GM18526 (cell line): ENCODE measurements around the gene CFAP210.

Experiments
- POLR2A ChIP-seq: IDR thresholded peaks from 3 replicates; pipeline ENCODE4 v1.6.1; 2011; ENCODE audit not compliant: insufficient read length; ENCODE audit errors: extremely low read depth

Gene CFAP210, protein sequence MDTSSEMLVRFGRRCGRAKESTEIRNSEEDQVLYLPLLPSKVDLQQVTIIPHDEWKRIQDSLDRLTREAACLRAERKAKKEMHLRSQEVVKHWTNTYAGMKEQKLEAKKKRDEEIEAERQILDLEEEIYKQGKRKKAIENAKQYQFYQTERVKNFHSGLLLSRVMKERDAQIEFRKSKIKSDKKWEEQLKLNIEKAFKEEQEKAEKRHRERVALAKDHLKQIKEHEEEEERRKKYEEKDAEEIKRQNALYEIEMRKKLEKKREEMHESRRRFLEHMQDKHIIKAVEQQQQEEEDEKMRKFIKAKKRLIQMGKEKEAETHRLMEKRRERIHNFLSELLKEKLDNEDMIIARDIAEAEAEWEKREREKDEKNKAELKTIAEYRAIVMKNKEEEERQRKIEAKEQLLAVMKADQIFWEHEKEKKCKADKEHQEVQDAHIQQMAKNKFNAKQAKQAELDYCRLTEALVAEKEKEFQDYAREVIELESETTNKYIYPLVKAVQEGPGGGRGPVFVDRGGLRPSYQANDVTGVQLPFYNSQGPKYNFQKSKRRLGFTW

DNA sequence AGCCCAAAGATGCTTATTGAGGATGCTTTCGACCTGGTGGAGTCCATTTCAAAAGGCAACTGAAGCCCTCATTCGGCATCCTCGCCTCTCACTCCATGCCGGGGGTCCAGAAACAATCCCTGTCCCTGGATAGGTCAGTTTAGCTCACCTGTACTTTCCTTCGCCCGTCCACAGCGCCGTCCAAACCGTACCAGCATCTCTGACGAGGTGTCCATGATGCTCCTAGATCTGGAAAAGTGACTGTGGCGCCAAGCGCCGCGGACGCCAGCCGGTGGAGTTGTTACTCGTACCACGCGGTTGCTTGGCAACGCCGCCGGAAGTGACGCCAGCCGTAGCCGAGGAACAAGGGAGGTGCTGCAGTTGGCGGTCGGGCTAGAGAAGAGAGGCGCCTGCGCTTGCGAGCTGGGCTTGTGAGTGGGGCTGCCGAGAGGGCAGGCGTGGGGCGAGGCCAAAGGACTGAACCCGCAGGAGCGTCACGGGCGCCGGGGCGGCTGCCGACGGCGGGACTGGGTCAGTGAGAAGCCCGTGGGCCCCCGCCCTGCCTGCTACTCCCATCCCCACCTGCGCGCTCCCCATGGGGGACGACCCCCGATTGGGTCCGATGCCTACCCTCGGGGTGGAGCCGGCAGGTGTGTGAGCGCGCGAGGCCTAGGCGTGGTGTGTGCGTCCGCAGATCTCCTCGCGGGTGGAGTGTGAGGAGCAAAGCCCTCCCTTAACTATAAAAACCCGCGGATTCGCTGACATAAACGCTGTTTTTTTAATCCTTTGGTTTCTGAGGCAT lies at the start of gene CFAP210, which contains the start of gene PHOSPHO2:
Gene CFAP210, minus strand, starts transcription at position 293 of the 781 bp plus-strand sequence. Its CDS starts 78 bp downstream, at position 215.
Gene PHOSPHO2, plus strand, starts transcription at position 357 of the 781 bp plus-strand sequence. CDS start 6,503 bp downstream, outside the sequence.
- peak; percentile 88 for TF ChIP-seq POLR2A

DNA sequence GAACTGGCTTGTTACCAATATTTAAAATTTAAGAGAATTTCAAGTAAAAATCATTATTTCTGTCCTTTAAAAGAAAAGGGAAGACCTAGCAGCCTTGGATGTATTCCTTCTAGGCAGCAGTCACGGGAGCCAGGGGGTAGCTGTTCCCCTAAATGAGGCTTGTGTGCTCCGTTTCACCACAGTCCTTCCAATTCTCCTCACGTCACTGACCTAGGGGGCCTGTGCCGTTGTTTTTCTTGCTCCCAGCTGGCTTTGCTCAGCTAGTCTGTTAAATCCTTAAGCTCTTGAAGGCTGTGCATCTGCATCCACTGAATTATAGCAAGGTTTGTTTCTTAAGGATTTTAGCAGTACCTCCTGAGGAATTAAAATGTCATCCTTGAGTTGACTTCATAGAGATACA lies 49.3 kb upstream of the CFAP210 start:
- TF ChIP-seq POLR2A, result no peak

DNA sequence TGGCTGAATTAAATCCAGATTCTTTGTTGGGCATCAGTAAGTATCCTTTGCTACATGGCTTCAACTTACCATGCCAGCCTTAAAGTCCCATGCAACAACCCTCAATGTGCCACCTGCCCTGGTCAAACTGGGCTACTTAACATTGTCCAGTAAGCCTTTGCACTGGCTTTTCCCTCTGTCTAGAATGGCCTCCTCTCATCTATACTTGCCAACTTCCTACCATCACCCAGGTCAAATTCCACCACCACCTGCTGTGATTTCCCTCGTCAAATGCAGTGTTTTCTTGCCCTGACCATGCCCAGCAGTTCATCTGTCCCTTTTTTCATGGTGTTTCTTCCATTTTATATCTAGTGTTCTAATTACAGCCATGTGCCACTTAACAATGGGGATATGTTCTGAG lies 45.1 kb upstream of the CFAP210 start:
- TF ChIP-seq POLR2A, result no peak

DNA sequence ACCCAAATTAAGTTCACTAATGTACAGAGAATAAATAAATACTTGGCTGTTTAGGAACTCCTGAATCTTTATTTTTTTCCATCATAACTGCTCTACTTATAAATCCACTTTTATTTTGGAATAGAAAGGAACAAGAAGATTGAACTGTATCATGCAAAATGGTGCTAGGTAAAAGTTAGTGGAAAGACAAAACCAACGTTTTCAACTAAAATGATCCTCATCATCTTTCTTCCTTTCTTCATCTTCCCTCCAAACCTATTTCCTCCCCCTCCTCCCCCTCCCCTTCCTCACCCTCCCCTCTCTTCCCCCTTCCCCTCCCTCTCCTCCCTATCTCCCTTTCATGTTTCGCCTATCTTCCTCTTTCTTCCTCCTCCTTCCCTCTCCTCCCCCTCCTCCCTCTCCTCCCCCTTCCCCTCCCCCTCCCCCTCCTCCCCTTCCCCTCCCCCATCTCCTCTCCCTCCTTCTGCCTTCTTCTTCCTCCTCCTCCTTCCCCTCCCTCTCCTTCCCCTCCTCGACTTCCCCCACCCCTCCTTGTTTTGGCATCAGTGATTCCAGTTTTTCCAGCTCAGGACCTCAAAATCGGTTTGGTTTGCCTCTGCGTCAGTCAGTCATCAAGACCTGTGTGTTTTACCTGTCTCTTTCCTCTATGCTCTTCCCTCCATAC lies 44.5 kb upstream of the CFAP210 start:
- TF ChIP-seq POLR2A, result no peak

DNA sequence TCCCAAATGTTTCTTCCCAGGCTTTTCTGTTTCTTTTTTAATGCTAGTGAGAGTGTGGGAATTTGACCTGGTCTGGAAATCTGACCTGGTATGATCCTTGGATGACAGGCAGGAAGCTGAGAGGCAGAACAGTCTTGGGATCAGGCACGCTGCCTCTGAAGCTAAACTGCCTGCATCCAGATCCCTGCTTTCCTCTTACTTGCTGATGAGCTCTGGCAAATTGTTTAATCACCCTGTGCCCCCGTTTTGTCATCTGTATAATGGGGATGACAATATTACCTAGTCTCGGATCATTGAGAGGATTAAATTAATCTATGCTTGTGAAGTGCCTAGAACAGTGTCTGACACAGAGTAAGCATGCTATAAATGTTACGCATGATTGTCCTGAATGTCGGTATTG lies 42.7 kb upstream of the CFAP210 start:
- no peak for TF ChIP-seq POLR2A

DNA sequence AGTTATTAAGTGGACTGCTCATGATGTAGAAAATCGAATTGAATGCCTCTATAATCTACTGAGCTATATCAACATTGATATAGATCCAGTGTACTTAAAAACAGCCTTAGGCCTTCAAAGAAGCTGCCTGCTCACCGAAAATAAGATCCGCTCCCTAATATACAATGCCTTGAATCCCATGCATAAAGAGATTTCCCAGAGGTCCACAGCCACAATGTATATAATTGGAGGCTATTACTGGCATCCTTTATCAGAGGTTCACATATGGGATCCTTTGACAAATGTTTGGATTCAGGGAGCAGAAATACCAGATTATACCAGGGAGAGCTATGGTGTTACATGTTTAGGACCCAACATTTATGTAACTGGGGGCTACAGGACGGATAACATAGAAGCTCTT lies 41.4 kb upstream of the CFAP210 start:
- no peak for TF ChIP-seq POLR2A

DNA sequence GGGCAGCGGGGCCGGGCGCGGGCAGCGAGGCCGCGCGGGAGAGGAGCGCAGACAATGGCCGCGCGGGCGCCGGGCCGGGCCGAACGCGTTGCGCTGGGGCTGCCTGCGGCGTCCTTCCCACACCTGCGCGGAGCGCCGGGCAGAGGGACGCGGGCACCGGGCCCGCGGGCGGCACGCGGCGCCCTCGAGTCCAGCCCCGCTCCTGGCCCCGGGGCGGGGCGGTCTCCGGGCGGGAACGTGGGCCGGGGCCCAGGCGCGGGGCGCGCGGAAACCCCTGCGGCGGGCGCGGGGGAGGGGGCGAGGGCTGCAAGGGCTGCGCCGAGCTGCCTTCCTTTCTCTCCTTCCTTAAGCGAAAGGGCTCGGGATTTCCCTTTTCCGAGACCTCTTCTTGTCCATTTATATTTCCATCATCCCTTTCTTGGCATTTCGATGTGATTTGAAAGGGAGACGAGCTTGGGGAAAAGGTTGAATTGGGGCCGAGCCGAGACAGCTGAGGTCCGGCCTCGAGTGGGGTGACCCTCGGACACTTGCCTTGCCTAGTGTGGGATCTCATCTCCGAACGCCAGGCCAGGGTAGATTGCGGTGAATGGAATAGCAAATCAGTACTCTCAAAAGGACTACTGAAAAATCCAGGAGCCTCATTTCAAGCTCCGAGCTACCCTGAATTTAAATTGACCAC lies 40.1 kb upstream of the CFAP210 start:
- no peak for TF ChIP-seq POLR2A

DNA sequence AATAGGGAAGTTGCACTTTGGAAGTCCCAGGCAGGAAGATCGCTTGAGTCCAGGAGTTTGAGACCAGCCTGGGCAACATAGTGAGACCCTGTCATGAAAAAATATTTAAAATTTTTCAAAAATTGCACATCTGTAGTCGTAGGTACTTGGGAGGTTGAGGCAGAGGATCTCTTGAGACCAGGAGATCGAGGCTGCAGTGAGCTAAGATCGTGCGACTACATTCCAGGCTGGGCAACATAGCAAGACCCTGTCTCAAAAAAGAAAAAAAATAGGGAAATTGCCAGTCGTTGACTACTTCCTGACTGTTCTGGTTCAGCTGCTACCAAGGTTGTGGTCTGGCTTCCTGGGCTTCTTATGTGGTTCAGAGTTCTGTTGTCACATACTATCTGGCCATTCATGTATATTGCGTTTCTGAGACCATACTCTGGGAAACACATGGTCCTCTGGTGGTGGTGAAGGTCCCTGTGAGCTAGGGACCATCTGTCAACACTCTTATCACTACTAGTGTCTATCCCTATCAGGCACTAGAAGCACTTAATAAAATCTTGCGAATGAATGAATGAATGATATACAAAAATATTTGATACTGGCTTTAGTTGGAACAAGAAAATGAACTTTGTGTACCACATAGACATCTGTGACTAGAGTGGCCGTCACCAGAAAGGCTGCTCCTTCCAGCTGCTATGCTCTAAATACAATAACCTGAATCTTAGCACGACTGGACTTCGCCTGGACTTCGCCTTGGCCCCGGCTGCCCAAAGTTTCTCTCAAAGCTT lies 38.6 kb upstream of the CFAP210 start:
- no peak for TF ChIP-seq POLR2A

DNA sequence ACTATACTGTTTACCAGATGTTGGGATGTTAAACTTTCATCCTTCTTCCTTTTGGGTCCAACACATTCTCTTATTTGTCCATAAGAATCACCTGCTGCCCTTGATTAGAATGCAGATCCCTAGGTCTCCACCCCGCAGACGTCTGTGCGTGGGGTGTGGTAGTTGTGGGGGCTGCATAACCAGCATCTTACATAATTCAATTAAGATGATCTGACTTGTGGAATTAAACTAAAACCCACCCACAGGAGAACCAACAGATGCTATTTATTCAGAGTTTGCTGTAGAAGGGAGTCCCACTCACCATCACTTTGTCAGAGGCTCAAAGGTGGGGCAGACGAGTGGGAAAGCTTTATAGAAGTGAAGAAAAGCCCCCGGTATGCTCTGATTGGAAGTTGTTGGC lies 37.9 kb upstream of the CFAP210 start:
- no peak for TF ChIP-seq POLR2A

DNA sequence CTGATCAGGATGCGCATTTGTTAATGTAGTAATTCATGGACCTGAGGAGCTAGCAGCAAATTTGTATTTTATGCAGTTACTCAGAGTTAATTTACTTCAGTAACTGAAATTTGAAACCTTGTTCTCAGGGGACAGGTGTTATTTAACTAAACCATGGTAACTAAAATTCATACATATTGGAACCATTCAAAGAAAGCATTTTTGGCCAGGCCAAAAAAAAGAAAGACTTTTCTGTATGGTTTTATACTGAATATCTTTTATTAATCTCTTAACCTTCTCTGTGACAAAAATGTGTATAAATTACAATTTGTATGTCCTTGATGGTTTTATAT lies 35.0 kb upstream of the CFAP210 start:
- no peak for TF ChIP-seq POLR2A

DNA sequence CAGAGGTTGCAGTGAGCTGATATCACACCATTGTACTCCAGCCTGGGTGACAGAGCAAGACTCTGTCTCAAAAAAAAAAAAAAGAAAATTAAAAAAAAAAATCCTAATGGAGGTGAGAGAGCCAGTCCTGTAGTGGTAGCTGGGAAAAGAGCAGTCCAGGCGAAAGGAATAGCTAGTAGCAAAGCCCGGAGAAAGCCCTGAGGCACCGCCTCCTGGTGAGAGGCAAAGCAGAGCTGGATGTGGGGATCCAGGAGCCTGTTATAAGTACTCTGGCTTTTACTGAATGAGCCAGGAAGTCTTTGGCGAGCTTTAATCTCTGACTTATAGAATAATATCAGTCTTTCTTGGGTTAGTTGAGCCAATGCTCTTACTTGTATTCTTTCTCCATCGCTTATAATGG lies 32.9 kb upstream of the CFAP210 start:
- TF ChIP-seq POLR2A, result no peak

DNA sequence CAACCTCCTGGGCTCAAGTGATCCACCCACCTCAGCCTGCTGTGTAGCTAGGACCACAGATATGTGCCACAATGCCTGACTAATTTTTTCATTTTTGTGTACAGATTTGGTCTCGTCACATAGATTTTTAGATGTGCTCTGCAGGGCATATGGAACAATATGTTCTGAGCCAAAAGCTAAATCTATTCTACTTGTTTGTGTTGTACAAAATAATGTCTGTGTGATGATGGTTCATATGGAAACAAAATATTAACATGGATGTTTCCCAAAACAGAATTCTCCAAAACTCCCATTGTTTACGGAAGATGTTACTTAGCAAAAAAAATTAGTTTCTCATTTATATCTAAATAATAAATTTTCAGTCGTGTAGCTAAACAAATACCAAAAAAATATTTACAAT lies 26.8 kb upstream of the CFAP210 start:
- TF ChIP-seq POLR2A, result no peak

DNA sequence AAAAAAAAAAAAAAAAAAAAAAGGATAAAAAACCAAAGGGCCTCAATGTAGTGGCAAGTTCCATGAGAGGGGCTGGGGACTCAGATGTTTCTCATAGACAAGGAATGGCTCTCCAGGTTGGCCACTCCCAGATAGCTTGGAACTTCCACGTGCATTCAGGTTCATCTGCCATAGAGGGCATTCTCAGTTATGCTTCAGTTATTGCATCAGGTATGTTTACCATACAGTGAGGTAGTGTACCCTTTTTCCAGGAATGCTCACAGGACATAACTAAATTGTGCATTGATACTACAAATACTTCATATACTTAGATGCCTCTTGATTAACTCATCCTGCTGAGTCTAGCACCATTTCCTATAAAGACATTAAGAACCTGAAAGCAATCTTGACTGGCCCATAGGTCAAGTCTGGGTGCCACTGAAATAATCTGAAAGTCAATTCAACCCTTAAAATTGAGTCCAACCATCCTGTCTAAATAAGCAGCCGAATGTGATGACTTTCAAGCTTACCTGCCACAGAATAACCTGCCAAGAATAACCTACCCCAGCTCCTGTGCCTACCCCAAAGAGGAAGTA lies 24.8 kb upstream of the CFAP210 start:
- TF ChIP-seq POLR2A, result no peak

DNA sequence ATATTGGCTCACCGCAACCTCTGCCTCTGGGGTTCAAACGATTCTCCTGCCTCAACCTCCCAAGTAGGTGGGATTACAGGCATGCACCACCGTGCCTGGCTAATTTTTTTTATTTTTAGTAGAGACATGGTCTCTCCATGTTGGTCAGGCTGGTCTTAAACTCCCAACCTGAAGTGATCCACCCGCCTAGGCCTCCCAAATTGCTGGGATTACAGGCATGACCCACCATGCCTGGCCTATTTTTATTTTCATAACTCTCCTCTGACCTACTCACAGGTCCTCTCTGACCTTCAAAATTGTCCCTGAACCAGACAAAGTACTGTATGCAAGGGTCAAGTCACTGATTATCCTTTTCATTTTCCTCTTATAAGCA lies 23.5 kb upstream of the CFAP210 start:
- TF ChIP-seq POLR2A, result no peak

DNA sequence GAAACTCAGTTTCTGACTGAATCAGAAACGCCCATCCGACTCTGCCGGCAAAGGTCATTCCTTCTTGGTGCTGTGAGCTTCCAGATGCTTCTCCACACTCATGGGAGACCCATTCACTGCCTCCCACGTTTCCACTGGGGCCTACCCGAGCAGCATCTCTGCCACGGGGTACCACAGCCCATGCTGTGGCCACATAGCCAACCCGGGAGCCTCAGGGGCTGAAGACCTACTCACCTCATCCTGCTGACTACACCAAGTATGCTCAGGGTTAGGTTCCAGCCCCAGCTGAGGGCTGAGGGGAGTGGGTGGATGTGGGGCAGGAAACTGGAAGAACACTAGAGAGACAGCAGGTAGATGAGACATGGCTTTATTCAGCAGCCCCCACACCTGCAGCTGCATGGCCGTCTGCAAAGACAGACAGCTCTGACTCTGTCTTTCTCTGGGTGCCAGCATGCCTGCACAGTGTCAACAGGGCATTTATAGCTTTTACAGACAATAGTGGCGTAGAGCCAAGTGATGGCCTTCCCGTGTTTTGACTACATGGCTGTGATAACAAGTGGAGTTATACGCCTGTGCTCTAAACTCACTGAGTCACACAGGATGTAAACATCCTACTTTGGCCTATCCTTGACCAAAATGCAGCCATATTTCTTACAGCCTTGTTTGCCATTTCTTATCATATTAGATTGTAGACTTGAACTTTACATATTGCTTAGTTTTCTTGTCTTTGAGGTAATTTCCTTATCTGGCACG lies 22.9 kb upstream of the CFAP210 start:
- no peak for TF ChIP-seq POLR2A
